GM23248 (cell line): Measurements from ENCODE around the gene CD5L.

ENCODE experiments used
- EZH2 ChIP-seq: fragments of 200-600 bp; sonication (generic); IDR thresholded peaks from 2 replicates; pipeline ENCODE4 v1.6.1; 2018; ENCODE audit warnings: antibody characterized with exemption, mild to moderate bottlenecking; ENCODE audit not compliant: insufficient read depth, poor library complexity, severe bottlenecking
- EZH2phosphoT487 ChIP-seq: fragments of 200-600 bp; sonication (generic); IDR thresholded peaks from 2 replicates; pipeline ENCODE4 v1.6.1; 2018; ENCODE audit warnings: antibody characterized with exemption, moderate library complexity, mild to moderate bottlenecking, low read depth; ENCODE audit not compliant: insufficient read depth

DNA sequence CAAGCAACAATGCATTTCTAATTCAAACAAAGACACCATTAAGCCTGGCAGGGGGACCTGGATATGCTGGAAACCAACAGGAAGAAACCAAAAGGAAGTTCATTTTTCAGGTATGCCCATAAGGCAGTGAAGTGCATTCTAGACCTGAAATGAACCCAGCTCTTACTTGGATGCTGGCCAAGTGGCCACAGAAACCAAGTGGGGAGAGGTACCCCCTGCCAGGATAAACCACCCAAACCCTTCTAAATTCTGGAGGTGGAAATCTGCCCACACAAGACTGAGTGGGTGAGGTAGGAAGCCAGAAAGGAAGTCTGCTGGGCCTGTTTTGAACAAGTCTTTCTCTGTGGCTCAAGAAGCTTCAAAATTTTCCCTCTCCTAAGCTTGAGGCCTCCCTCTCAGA, 2.6 kb downstream of the CD5L start:
- TF ChIP-seq EZH2 (no peak), EZH2phosphoT487 (no peak)
